H4 (cell line): ENCODE data around the gene KCNC1. TPM values are rescaled to one million over a fixed set of nuclear protein-coding genes. Genes with fewer than 3 reads are reported as not detected.

ENCODE experiments used
- DNase-seq: peaks from one replicate; pipeline ENCODE4 v3.0.0-alpha.2; 2015; ENCODE audit warnings: low spot score
- total RNA-seq: library from RNA; depleted of rRNA; stranded (reverse); fragments of >200 nt; shearing (Covaris generic); gene quantifications from 2 replicates; pipeline ENCODE4 v1.2.3, GENCODE V29; 2014

KCNC1 gene
- total RNA-seq, 1 experiment from 2014 or later = not detected

DNA sequence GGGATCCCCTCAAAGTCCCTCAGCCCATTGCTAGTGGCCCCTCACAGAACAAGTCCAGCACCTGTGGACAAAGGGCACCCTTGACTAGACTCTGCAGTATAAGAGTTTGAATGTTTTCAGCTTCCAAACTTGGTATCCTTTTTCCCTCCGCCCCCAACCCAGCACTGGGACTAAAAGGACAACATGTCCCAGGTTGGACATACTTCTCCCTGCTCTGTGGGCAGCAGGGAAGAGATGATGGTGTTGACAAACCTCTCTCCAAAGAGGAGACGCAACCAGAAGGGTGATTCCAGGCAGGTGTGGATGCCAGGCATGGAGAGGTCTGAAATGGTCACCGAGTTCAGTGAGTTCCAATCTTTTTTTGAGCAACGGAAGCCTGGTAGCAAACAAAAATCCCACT lies 19.7 kb upstream of the KCNC1 start:
- DNase-seq = no peak

DNA sequence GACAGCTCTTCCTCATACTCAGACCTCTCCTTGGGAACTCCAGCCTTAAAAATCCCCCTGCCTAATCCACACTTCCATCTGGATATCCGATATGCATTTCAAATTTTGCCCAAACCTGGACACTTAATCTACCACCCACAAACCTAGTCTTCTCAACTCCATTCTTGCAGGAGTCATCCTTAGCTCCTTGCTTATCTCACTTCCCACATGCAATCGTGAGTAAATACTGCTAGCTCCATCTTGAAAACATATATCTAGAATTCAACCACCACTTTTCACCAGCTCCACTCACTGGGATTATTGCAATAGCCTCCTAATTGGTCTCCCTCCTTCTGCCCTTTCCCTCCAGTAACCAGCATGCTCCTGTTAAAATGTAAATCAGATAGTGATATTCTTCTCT lies 17.8 kb upstream of the KCNC1 start:
- no peak for DNase-seq

DNA sequence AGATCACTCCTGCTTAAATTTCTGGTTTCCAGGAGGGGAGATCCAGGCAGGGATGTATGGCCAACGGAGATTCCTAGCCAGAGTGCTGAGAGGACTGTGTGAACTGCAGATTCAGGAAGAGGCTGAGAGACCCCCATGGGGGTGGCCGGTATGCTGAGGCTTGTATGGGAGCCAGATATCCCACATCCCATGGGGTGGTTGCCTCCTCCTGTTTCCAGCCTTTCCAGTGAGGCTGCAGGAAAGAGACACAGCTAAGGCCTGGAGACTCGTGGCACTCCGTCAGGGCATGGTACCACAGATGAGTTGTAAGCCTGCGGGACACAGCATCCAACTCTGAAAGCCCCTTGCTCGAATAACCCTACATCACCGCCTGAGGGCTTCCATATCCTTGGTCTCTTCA lies 16.6 kb upstream of the KCNC1 start:
- no peak for DNase-seq

DNA sequence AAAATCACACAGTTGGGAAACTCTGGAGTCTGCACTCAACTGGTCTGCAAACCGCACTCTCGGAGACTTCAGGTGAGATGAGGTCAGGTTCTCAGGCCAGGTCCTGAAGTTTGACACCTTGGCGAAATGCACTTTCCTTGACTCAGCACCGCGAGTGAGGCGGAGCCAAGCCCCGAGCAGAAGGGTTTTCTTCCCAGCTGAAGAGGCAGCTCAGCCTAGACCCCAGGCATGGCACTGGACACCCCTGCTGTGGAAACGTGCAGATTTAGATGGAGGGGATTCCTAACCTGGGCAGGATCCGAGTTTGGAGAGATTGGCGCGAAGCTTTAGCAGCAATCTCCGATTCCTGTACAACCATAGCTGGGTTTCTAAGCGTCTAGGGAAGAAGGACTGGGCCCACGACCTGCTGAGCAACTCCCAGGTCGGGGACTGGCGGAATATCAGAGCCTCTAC lies 16.0 kb upstream of the KCNC1 start:
- DNase-seq = no peak

DNA sequence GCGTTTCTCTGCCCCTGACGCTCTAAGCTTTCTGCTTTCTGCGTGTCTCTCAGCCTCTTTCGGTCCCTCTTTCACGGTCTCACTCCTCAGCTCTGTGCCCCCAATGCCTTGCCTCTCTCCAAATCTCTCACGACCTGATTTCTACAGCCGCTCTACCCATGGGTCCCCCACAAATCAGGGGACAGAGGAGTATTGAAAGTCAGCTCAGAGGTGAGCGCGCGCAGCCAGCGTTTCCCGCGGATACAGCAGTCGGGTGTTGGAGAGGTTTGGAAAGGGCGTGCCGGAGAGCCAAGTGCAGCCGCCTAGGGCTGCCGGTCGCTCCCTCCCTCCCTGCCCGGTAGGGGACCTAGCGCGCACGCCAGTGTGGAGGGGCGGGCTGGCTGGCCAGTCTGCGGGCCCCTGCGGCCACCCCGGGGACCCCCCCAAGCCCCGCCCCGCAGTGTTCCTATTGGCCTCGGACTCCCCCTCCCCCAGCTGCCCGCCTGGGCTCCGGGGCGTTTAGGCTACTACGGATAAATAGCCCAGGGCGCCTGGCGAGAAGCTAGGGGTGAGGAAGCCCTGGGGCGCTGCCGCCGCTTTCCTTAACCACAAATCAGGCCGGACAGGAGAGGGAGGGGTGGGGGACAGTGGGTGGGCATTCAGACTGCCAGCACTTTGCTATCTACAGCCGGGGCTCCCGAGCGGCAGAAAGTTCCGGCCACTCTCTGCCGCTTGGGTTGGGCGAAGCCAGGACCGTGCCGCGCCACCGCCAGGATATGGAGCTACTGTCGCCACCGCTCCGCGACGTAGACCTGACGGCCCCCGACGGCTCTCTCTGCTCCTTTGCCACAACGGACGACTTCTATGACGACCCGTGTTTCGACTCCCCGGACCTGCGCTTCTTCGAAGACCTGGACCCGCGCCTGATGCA lies 15.3 kb upstream of the KCNC1 start, which contains the start of gene MYOD1:
Gene MYOD1 (plus strand): TSS at position 544 of the 910 bp plus-strand sequence. CDS start 212 bp downstream, at position 756.
- DNase-seq = no peak

DNA sequence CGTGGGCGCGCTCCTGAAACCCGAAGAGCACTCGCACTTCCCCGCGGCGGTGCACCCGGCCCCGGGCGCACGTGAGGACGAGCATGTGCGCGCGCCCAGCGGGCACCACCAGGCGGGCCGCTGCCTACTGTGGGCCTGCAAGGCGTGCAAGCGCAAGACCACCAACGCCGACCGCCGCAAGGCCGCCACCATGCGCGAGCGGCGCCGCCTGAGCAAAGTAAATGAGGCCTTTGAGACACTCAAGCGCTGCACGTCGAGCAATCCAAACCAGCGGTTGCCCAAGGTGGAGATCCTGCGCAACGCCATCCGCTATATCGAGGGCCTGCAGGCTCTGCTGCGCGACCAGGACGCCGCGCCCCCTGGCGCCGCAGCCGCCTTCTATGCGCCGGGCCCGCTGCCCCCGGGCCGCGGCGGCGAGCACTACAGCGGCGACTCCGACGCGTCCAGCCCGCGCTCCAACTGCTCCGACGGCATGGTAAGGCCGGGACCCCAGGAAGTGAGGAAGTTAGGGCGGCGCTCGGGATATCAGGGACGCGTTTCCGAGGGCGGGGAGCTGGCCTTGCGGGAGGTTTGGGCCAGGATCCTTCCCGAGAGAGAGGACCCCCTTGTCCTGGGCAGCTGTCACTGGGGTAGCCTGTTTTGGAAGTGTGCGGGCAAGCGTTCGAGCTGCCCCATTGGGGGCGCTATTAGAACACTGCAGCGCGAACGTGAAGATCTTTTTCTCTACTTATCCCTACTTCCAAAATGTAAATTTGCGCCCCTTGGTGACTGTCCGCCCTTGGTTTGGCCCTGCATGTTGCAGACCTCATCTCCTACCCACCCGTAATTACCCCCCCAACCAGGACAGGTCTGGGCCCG lies 14.4 kb upstream of the KCNC1 start:
- DNase-seq = no peak

DNA sequence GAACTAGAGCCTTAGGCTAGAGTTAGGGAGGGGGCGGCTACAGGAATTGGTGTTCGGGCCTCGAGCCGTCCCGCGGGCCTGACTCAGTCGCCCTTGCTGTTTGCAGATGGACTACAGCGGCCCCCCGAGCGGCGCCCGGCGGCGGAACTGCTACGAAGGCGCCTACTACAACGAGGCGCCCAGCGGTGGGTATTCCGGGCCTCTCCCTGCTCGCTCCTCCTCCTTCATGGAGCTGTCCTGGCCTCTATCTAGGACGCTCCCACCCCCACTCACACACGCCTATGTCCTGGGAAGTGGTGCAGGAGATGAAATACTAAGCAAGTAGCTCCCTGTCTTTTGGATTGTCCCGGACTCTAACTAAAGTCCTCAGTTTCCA lies 13.8 kb upstream of the KCNC1 start:
- no peak for DNase-seq

DNA sequence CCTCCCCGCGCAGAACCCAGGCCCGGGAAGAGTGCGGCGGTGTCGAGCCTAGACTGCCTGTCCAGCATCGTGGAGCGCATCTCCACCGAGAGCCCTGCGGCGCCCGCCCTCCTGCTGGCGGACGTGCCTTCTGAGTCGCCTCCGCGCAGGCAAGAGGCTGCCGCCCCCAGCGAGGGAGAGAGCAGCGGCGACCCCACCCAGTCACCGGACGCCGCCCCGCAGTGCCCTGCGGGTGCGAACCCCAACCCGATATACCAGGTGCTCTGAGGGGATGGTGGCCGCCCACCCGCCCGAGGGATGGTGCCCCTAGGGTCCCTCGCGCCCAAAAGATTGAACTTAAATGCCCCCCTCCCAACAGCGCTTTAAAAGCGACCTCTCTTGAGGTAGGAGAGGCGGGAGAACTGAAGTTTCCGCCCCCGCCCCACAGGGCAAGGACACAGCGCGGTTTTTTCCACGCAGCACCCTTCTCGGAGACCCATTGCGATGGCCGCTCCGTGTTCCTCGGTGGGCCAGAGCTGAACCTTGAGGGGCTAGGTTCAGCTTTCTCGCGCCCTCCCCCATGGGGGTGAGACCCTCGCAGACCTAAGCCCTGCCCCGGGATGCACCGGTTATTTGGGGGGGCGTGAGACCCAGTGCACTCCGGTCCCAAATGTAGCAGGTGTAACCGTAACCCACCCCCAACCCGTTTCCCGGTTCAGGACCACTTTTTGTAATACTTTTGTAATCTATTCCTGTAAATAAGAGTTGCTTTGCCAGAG lies 13.2 kb upstream of the KCNC1 start:
- no peak for DNase-seq

DNA sequence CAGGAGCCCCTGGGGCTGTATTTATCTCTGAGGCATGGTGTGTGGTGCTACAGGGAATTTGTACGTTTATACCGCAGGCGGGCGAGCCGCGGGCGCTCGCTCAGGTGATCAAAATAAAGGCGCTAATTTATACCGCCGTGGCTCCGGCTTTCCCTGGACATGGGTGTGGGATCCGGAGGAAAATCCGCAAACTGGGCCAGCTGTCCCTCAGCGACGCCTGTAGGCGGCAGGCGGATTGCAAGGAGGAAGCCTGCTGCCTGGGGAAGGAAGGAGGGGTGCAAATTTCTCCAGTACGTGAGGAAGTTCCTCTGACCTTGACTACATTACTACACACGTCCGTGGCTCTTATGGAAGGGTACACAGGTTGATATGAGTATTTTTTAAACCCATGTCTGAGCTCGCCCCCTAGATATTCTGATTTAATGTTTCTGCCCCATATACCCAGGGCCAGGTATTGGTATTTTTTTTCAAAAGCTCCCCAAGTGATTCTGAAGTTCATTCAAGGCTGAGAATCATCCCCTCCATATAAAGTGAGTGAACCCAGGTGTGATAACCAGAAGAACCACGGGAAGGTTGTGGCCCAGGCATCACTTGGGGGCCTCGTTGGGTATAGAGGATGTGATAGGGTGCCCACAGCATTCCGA lies 12.5 kb upstream of the KCNC1 start:
- DNase-seq = no peak

DNA sequence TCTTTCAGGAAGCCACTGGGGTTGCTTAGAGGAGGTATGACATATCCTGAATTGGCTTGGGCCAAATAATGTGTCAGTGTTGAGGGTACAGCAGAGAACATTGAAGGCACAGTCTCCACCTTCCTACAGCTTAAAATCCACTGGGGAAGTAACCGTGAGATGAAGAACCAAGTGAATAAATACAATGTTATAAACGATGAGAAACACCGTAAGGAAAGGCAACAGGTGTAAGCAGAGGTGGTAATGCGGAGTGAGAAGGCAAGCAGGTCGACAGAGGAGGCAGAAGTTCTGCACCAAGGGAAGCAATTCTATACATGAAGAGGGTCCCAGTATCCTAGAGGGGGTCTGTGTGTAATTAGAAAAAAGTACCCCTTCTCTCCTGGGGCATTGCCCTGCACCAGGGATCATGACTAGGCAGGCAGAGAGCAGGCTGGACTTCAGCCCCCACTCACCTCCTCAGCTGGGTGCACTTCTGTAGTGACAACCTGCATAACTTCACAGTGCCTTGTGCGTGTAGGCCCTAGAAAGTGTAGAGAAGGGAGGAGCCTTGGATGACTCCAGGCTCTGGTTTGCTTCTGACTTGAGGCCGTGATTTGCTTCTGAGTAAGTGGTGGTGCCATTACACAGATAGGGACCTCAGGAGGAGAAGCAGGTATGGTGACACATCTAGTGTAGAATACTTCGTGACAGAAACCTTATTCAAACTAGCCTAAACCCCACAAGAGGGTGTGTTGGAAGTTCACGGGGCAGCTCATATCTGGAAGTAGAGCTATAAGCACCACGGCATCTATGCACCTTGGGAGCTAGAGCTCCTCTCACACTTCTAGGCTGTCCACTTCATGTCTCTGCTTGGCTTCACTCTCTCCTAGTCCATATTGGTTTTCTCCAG lies 10.3 kb upstream of the KCNC1 start:
- no peak for DNase-seq

DNA sequence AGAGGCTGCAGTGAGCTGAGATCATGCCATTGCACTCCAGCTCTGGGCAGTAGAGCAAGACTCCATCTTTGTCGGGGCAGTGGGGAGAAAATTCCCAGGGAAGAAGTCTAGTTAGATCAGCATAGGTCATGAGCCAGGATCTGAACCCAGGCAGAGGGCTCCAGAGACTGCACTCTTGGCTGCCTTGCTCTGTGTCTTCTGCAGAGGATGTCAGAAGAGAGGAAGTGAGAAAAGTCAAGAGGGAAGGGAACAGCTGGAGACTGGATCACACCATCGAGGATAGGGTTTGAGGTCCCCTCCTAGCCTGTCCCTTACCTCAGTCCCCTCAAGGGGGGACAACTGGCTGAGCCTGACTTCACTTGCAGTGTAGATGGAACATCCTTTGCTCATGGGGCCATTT lies 9.4 kb upstream of the KCNC1 start:
- DNase-seq = no peak

DNA sequence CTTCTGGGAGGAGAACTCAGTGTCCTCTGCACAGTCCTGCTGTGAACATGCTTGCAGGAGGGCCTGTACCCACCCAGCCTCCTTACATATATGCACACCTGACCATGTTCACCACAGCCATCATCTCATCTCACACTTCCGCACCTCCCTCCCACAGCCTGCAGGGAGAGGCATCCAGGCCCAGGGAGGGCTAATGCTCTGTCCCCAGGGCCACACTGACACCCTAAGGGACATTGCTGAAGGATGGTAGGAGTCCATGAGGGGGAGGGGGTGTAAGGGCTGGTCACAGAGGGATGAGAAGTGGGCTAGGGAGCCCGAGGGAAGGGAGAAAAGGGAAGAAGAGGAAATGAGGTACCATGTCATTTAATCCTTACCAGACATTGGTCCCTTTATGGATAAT lies 4.4 kb upstream of the KCNC1 start:
- DNase-seq = no peak

DNA sequence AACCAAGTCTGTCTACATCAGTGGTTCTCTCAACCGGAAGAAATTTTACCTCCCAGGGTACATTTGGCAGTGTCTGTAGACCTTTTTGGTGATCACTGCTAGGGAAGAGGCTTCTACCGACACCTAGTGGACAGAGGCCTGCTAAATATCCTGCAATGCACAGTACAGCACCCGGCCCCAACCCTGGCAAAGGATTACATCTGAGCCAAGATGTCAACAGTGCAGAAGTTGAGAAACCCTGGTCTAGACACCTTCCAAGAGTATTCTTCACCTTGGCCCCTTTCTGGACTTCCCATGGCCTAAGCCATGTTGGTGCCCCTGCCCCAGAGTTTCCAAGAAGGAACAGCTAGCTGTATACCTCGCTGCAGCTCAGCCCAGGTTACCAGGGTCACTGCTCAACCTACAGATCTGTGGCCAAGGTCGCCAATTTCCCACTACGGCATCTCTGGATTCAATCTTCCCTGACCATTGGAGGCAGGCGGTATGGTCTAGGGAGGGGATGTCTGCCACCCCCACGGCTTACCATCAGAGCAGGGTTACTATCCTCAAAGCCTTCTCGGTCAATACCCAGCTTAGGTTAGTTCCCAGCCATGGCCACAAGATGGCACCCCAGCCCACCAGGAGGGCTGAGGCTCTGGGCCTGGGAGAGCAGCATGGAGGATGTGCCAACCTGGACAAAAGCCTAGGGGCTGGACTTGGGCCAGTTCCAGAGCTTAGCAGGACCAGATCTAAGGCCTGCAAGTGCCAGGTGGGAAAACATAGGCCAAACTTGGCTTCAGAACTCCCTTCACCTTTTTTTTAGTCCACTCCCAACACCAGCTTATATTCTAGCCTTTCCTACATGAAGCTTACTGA lies 3.7 kb upstream of the KCNC1 start:
- peak; percentile 83 for DNase-seq

DNA sequence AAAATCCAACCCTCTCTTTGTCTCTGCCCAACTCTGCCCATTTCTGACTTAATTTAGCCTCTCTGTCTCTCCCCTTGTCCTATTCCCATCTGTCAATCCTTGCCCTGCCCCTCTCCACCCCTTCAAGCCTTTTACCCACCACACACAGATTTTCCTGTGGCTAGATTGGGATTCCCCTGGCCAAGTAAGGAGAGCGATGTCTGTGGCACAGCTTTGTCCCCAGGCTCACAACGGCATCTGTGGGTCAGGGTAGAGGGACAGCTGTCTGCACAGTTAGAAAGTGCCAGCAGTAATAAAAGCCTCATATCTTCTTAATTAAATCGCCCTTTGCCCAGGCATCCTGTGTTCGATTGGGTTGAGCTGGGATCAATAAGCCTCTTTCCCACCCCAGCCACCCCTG lies 1.3 kb upstream of the KCNC1 start:
- DNase-seq = no peak

DNA sequence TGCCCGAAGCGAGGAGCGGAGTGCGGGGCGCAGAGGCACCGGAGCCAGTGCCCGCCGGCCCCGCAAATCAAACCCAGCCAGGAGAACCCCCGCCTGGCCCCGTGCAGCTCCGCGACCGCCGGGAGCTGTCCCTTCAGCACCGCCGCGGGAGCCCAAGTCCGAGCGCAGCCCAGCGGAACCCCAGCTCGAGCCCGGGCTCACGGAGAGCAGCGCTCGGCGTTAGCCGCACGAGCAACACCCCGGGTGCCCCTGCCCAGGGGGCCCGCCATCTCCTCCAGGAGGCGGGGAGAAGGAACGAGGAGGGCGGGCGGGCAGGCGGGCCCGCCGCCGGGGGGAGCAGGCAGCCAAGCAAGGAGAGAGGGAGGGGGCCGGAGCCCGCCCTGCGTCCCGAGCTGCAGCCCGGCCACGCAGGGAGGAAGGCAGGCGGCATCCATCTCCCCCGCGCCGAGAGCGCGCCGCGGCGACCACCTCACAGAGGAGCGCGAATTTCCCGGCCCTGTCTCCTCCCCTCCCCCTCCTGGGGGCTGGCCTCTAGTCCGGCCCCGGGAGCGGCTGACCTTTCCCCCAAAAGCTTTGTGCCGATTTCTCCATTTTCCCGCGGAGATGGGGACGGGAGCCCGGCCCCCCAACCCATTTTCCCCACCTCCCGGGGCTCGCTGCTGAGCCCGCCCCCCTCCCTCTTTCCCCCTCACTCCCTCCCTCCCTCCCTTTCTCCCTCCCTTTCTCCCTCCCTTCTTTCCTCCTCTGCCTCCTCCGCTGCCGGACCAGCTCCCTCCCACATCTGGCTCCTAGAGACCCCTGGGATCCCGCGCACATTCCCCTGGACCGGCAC lies 621 bp downstream of the KCNC1 start:
- peak; percentile 50 for DNase-seq

DNA sequence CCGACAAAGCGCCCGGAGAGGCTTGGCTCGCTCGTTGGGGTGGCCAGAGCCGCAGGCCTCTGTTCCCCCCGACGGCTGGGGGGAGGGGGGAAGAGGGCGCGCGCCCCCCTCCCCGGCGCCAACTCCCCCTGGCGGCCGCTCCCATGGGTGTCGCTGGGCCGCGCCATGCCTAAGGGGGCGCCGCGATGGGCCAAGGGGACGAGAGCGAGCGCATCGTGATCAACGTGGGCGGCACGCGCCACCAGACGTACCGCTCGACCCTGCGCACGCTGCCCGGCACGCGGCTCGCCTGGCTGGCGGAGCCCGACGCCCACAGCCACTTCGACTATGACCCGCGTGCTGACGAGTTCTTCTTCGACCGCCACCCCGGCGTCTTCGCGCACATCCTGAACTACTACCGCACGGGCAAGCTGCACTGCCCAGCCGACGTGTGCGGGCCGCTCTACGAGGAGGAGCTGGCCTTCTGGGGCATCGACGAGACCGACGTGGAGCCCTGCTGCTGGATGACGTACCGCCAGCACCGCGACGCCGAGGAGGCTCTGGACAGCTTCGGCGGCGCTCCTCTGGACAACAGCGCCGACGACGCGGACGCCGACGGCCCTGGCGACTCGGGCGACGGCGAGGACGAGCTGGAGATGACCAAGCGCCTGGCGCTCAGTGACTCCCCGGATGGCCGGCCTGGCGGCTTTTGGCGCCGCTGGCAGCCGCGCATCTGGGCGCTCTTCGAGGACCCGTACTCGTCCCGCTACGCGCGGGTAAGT lies 1.4 kb downstream of the KCNC1 start:
- no peak for DNase-seq

DNA sequence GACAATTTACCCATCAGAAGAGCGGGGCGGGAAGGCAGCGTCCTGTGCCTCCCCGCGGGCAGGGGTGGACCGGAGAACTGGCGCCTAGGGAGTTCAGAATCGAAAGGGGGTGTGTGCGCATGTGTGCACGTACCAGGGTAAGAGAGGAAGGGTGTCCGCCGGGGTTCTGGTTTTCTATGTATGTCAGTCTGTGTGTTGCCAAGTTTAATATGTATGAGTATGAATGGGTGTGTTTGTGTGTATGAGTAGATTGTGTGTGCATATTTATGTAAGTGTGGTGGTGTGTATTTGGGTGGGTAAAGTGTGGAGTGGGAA lies 2.0 kb downstream of the KCNC1 start:
- no peak for DNase-seq
